H9 (cell line): Measurements from ENCODE around the gene KCNA2. TPM values are rescaled to one million over a fixed set of nuclear protein-coding genes. Genes with fewer than 3 reads are reported as not detected.

ENCODE experiments used
- DNase-seq: peaks from one replicate; pipeline ENCODE4 v3.0.0-alpha.2; 2017
- H2AFZ ChIP-seq: one replicate; pipeline ENCODE4 v1.6.1; 2013; ENCODE audit warnings: mild to moderate bottlenecking, low read length, control low read depth, moderate library complexity
- H2AK5ac ChIP-seq: 2 replicates; pipeline ENCODE4 v1.6.1; 2013; ENCODE audit warnings: low read length, control low read depth, mixed read lengths; ENCODE audit not compliant: insufficient read length
- H2BK120ac ChIP-seq: one replicate; pipeline ENCODE4 v1.6.1; 2013; ENCODE audit warnings: low read depth, mild to moderate bottlenecking, low read length, control low read depth, inconsistent platforms; ENCODE audit not compliant: poor library complexity, severe bottlenecking
- H2BK12ac ChIP-seq: 2 replicates; pipeline ENCODE4 v1.6.1; 2013; ENCODE audit warnings: low read length, control low read depth, mixed read lengths, low read depth; ENCODE audit not compliant: insufficient read length
- H2BK15ac ChIP-seq: 2 replicates; pipeline ENCODE4 v1.6.1; 2013; ENCODE audit warnings: low read depth, low read length, control low read depth
- H2BK20ac ChIP-seq: one replicate; pipeline ENCODE4 v1.6.1; 2013; ENCODE audit warnings: low read depth, mild to moderate bottlenecking, low read length, control low read depth, inconsistent platforms; ENCODE audit not compliant: poor library complexity, severe bottlenecking
- H2BK5ac ChIP-seq: 2 replicates; pipeline ENCODE4 v1.6.1; 2013; ENCODE audit warnings: low read length, control low read depth, mixed read lengths; ENCODE audit not compliant: insufficient read length
- H3K14ac ChIP-seq: 2 replicates; pipeline ENCODE4 v1.6.1; 2013; ENCODE audit warnings: low read length, control low read depth; ENCODE audit not compliant: insufficient read depth
- H3K18ac ChIP-seq: 2 replicates; pipeline ENCODE4 v1.6.1; 2013; ENCODE audit warnings: low read depth, mild to moderate bottlenecking, mixed read lengths, low read length, control low read depth; ENCODE audit not compliant: insufficient read length
- H3K23ac ChIP-seq: 2 replicates; pipeline ENCODE4 v1.6.1; 2013; ENCODE audit warnings: low read length, control low read depth, mixed read lengths, low read depth; ENCODE audit not compliant: insufficient read length
- H3K23me2 ChIP-seq: 2 replicates; pipeline ENCODE4 v1.6.1; 2013; ENCODE audit warnings: low read depth, mild to moderate bottlenecking, mixed read lengths, low read length, control low read depth; ENCODE audit not compliant: insufficient read length, poor library complexity, severe bottlenecking
- H3K27ac ChIP-seq: 2 replicates; pipeline ENCODE4 v1.5.1; 2013; ENCODE audit warnings: low read length, control low read depth, mixed read lengths, low read depth; ENCODE audit not compliant: insufficient read length
- H3K27me3 ChIP-seq: 2 replicates; pipeline ENCODE4 v1.6.1; 2013; ENCODE audit warnings: low read length, control low read depth, inconsistent platforms; ENCODE audit not compliant: insufficient read depth
- H3K4ac ChIP-seq: 2 replicates; pipeline ENCODE4 v1.6.1; 2013; ENCODE audit warnings: low read depth, mild to moderate bottlenecking, control low read depth, inconsistent platforms, low read length, moderate library complexity
- H3K4me1 ChIP-seq: 2 replicates; pipeline ENCODE4 v1.6.1; 2013; ENCODE audit warnings: low read length, control low read depth, inconsistent platforms; ENCODE audit not compliant: insufficient read depth
- H3K4me2 ChIP-seq: 2 replicates; pipeline ENCODE4 v1.6.1; 2013; ENCODE audit warnings: low read length, control low read depth, mixed read lengths; ENCODE audit not compliant: insufficient read length, insufficient read depth
- H3K56ac ChIP-seq: 2 replicates; pipeline ENCODE4 v1.6.1; 2013; ENCODE audit warnings: low read depth, mild to moderate bottlenecking, mixed read lengths, low read length, control low read depth; ENCODE audit not compliant: insufficient read length
- H3K79me1 ChIP-seq: 2 replicates; pipeline ENCODE4 v1.6.1; 2013; ENCODE audit warnings: low read depth, mild to moderate bottlenecking, moderate library complexity, low read length, control low read depth, inconsistent platforms; ENCODE audit not compliant: insufficient read depth, poor library complexity, severe bottlenecking
- H3K79me2 ChIP-seq: 2 replicates; pipeline ENCODE4 v1.6.1; 2013; ENCODE audit warnings: low read length, control low read depth, inconsistent platforms; ENCODE audit not compliant: insufficient read depth
- H3K9ac ChIP-seq: 2 replicates; pipeline ENCODE4 v1.6.1; 2013; ENCODE audit warnings: low read length, control low read depth, mixed read lengths; ENCODE audit not compliant: insufficient read length; ENCODE audit errors: extremely low read depth
- H3K9me3 ChIP-seq: one replicate; pipeline ENCODE4 v1.6.1; 2013; ENCODE audit warnings: low read depth, low read length, inconsistent platforms; ENCODE audit not compliant: control insufficient read depth
- H3T11ph ChIP-seq: one replicate; pipeline ENCODE4 v1.6.1; 2013; ENCODE audit warnings: mild to moderate bottlenecking, low read length, control low read depth, inconsistent platforms
- H4K20me1 ChIP-seq: one replicate; pipeline ENCODE4 v1.6.1; 2013; ENCODE audit not compliant: control insufficient read depth, insufficient read length, insufficient read depth
- H4K5ac ChIP-seq: 2 replicates; pipeline ENCODE4 v1.6.1; 2013; ENCODE audit warnings: low read depth, mild to moderate bottlenecking, mixed read lengths, low read length, control low read depth; ENCODE audit not compliant: insufficient read length
- H4K8ac ChIP-seq: replicated peaks from 2 replicates; pipeline ENCODE4 v1.6.1; 2013; ENCODE audit warnings: low read length, control low read depth, mixed read lengths, low read depth; ENCODE audit not compliant: insufficient read length
- H4K91ac ChIP-seq: 2 replicates; pipeline ENCODE4 v1.6.1; 2013; ENCODE audit warnings: low read depth, mild to moderate bottlenecking, moderate library complexity, mixed read lengths, low read length, control low read depth; ENCODE audit not compliant: insufficient read length
- H3K27ac Mint-ChIP-seq, 3 experiments: 2 replicates in 2 of 3; 3 replicates in 1 of 3; pipeline ENCODE4 v1.8.0; 2020 to 2021; ENCODE audit warnings: mixed read lengths in 3 of 3, mild to moderate bottlenecking in 1 of 3, moderate library complexity in 1 of 3
- H3K27me3 Mint-ChIP-seq: 2 replicates; pipeline ENCODE4 v1.8.0; 2021; ENCODE audit warnings: low read depth, mild to moderate bottlenecking, moderate library complexity, mixed read lengths
- H3K36me3 Mint-ChIP-seq, 3 experiments: 2 replicates in 2 of 3; 3 replicates in 1 of 3; pipeline ENCODE4 v1.8.0; 2020 to 2021; ENCODE audit warnings: low read depth in 3 of 3, mixed read lengths in 3 of 3; ENCODE audit not compliant: insufficient read depth in 1 of 3
- H3K4me1 Mint-ChIP-seq, 2 experiments: 2 replicates each; pipeline ENCODE4 v1.8.0; 2020; ENCODE audit warnings: mixed read lengths in 2 of 2
- H3K4me3 Mint-ChIP-seq, 2 experiments: 2 replicates in 1 of 2; 3 replicates in 1 of 2; pipeline ENCODE4 v1.8.0; 2020 to 2021; ENCODE audit warnings: mild to moderate bottlenecking in 2 of 2, mixed read lengths in 2 of 2, moderate library complexity in 1 of 2
- H3K9me3 Mint-ChIP-seq, 2 experiments: 2 replicates in 1 of 2; 3 replicates in 1 of 2; pipeline ENCODE4 v1.8.0; 2020; ENCODE audit warnings: mild to moderate bottlenecking in 2 of 2, mixed read lengths in 2 of 2, moderate library complexity in 1 of 2
- WGBS: extraction: QIAGEN DNeasy Blood & Tissue Kit; methylation state at CpG from one replicate; pipeline ENCODE4 v1.1.7; 2013; ENCODE audit warnings: missing lambda C conversion rate, low lambda C conversion rate, mixed read lengths; ENCODE audit not compliant: insufficient read length; ENCODE audit errors: extremely low coverage; 5-methylcytosine and 5-hydroxymethylcytosine counted together
- total RNA-seq: library from RNA; stranded (reverse); gene quantifications from 2 replicates; pipeline ENCODE4 v1.2.1, GENCODE V29; 2021
- TF ChIP-seq, protein P1 (sequence below): fragments of 200-600 bp; sonication (generic); conservative IDR thresholded peaks from 3 replicates; pipeline ENCODE4 v1.8.0; 2021; ENCODE audit warnings: antibody characterized with exemption, mild to moderate bottlenecking

Gene KCNA2
- total RNA-seq, 1 experiment from 2014 or later: 0.33 TPM

DNA sequence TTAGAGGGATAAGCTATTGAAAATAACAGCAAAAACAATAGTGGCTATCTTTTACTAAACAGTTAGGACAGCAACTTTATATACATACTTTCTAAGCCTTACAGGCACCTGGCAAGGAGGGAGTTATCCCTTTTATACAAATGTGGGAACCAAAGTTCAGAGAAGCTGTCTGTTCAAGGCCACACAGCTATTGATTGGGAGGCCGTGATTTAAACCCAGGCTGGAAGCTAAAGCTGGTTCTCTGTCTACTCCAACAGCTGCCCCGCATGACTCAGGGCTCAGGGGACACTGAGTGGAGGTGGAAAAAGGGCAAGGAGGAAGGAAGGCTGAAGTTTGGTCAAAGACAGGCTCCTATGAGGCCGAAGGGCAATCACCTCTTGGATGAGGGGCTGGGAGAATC lies 26.7 kb downstream of the KCNA2 start:
- no peak overlapping the region for H4K91ac ChIP-seq
- peaks cover 97% of the 10 kb centered on the region for H3K27me3 Mint-ChIP-seq
- H4K8ac ChIP-seq: no peak overlapping the region
- H3K4me3 Mint-ChIP-seq: no peak overlapping the region
- H3K9ac ChIP-seq: no peak overlapping the region
- H3K4me1 Mint-ChIP-seq: no peaks in the 10 kb centered on the region
- H2AFZ ChIP-seq: no peak overlapping the region
- H3K23ac ChIP-seq: no peak overlapping the region
- H3K4me2 ChIP-seq: no peak overlapping the region
- no peaks in the 10 kb centered on the region for H3K79me2 ChIP-seq
- no peak overlapping the region for H2BK15ac ChIP-seq
- WGBS: no CpG with 5 or more reads among the region's 3 CpGs
- peaks cover 5 to 9% of the 10 kb centered on the region in 2 experiments; a peak in 2 of 5 replicates for H3K9me3 Mint-ChIP-seq
- peaks cover 0 to 6% (median 0%) of the 10 kb centered on the region in 3 experiments; a peak in 1 of 7 replicates for H3K36me3 Mint-ChIP-seq
- no peak overlapping the region for H3K4ac ChIP-seq
- no peaks in the 10 kb centered on the region for H3K23me2 ChIP-seq
- H3K4me1 ChIP-seq: no peaks in the 10 kb centered on the region
- no peak overlapping the region for H2BK20ac ChIP-seq
- H2AK5ac ChIP-seq: no peak overlapping the region
- H4K5ac ChIP-seq: no peak overlapping the region
- H3K27ac ChIP-seq: no peak overlapping the region
- DNase-seq: no peak
- no peak overlapping the region for H2BK120ac ChIP-seq
- H3K27ac Mint-ChIP-seq: no peak overlapping the region
- TF ChIP-seq, protein P1, sequence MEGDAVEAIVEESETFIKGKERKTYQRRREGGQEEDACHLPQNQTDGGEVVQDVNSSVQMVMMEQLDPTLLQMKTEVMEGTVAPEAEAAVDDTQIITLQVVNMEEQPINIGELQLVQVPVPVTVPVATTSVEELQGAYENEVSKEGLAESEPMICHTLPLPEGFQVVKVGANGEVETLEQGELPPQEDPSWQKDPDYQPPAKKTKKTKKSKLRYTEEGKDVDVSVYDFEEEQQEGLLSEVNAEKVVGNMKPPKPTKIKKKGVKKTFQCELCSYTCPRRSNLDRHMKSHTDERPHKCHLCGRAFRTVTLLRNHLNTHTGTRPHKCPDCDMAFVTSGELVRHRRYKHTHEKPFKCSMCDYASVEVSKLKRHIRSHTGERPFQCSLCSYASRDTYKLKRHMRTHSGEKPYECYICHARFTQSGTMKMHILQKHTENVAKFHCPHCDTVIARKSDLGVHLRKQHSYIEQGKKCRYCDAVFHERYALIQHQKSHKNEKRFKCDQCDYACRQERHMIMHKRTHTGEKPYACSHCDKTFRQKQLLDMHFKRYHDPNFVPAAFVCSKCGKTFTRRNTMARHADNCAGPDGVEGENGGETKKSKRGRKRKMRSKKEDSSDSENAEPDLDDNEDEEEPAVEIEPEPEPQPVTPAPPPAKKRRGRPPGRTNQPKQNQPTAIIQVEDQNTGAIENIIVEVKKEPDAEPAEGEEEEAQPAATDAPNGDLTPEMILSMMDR: no peak
- no peaks in the 10 kb centered on the region for H3K9me3 ChIP-seq
- no peak overlapping the region for H2BK12ac ChIP-seq
- H4K20me1 ChIP-seq: no peaks in the 10 kb centered on the region
- H3T11ph ChIP-seq: no peak overlapping the region
- no peak overlapping the region for H3K14ac ChIP-seq
- H2BK5ac ChIP-seq: no peak overlapping the region
- H3K18ac ChIP-seq: no peak overlapping the region
- no peak overlapping the region for H3K56ac ChIP-seq
- no peaks in the 10 kb centered on the region for H3K79me1 ChIP-seq
- peaks cover 11% of the 10 kb centered on the region; the same call in 1 of the 2 replicates for H3K27me3 ChIP-seq
